Measurements from ENCODE around the gene PTPRS.
"Not testable (repeated sequence)": the region's sequence is repeated elsewhere in the genome, so short reads cannot be mapped to it uniquely, and the experiment has no call there.

PTPRS gene

GRCh38 chr19:5372572-5373200 lies 32.1 kb upstream of the PTPRS start:
- H3K4me3 ChIP-seq (ENCODE audit: low read depth, low read length), result no peak overlapping the region
- no peak for TF ChIP-seq CTCF (IDR thresholded peaks at IDR 0.05; ENCODE audit: low read depth, low read length, missing control alignments)
- in situ Hi-C loops (cut with HindIII; ENCODE audit: low sequenced_read_pairs), result loop anchor here (5.0 kb wide), 1 partner anchor 110 kb away; no protein-coding TSS in a partner anchor
- no peak for DNase-seq (ENCODE audit: low read depth)

- in situ Hi-C loops (cut with HindIII; ENCODE audit: low sequenced_read_pairs), result loop anchor here (5.0 kb wide), 1 partner anchor 112 kb away; no protein-coding TSS in a partner anchor
- DNase-seq (ENCODE audit: low read depth), result no peak
- peak; percentile 68 for TF ChIP-seq CTCF (IDR thresholded peaks at IDR 0.05; ENCODE audit: low read depth, low read length, missing control alignments)
- H3K4me3 ChIP-seq (ENCODE audit: low read depth, low read length), result no peak overlapping the region
These were observed 29.4 kb upstream of the PTPRS start for GRCh38 chr19:5369962-5370367.

- in situ Hi-C loops (cut with HindIII; ENCODE audit: low sequenced_read_pairs), result no loop called here
- TF ChIP-seq CTCF (IDR thresholded peaks at IDR 0.05; ENCODE audit: low read depth, low read length, missing control alignments), result no peak
- no peak for DNase-seq (ENCODE audit: low read depth)
- H3K4me3 ChIP-seq (ENCODE audit: low read depth, low read length), result no peak overlapping the region
These were observed 28.7 kb upstream of the PTPRS start for GRCh38 chr19:5369304-5369703.

GRCh38 chr19:5367530-5368133 lies 27.0 kb upstream of the PTPRS start:
- no peak for TF ChIP-seq CTCF (IDR thresholded peaks at IDR 0.05; ENCODE audit: low read depth, low read length, missing control alignments)
- no peak for DNase-seq (ENCODE audit: low read depth)
- H3K4me3 ChIP-seq (ENCODE audit: low read depth, low read length), result no peak overlapping the region
- in situ Hi-C loops (cut with HindIII; ENCODE audit: low sequenced_read_pairs), result no loop called here

- no peak for DNase-seq (ENCODE audit: low read depth)
- in situ Hi-C loops (cut with HindIII; ENCODE audit: low sequenced_read_pairs), result no loop called here
- TF ChIP-seq CTCF (IDR thresholded peaks at IDR 0.05; ENCODE audit: low read depth, low read length, missing control alignments), result no peak
- no peak overlapping the region for H3K4me3 ChIP-seq (ENCODE audit: low read depth, low read length)
These were observed 25.3 kb upstream of the PTPRS start for GRCh38 chr19:5365905-5366304.

DNA sequence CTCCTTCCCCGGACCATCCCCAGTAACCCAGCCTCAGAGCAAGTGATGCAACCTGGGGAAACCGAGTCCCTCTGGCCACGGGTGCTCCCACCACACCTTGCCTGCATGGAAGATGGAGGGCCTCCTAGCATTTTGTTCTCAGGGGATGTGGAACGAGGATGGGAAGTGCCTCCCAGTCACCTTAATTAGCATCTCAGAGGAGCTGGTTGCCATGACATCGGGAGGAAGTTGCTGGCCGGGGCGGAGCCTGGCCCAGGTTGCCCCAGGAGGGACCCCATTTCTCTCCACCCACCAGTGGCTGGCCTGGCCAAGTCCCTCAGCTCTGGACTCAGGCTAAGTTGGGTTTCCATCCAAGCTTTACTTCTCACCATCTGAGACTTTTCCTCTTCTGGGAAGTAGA lies 24.1 kb upstream of the PTPRS start:
- no peak for DNase-seq (ENCODE audit: low read depth)
- in situ Hi-C loops (cut with HindIII; ENCODE audit: low sequenced_read_pairs), result no loop called here
- no peak overlapping the region for H3K4me3 ChIP-seq (ENCODE audit: low read depth, low read length)
- TF ChIP-seq CTCF (IDR thresholded peaks at IDR 0.05; ENCODE audit: low read depth, low read length, missing control alignments), result no peak

GRCh38 chr19:5361839-5362238 lies 21.2 kb upstream of the PTPRS start:
- DNase-seq (ENCODE audit: low read depth); in situ Hi-C loops (cut with HindIII; ENCODE audit: low sequenced_read_pairs); H3K4me3 ChIP-seq (ENCODE audit: low read depth, low read length): not testable (repeated sequence)
